ENCODE results near the gene FBXL17. TPM values are rescaled to one million over a fixed set of nuclear protein-coding genes. Genes with fewer than 3 reads are reported as not detected.
"Not testable (repeated sequence)": the region's sequence is repeated elsewhere in the genome, so short reads cannot be mapped to it uniquely, and the experiment has no call there.

FBXL17 gene
- total RNA-seq: 5.2 and 5.6 TPM in 2 replicates

GRCh38 chr5:108381954-108382783 lies at the start of gene FBXL17:
FBXL17 (minus strand) TSS chr5:108382098.
- peak; percentile 87 for DNase-seq (ENCODE audit: low read depth in 2 of 2)

GRCh38 chr5:108430931-108431608 lies 49.2 kb upstream of the FBXL17 start:
- no peak for DNase-seq (ENCODE audit: low read depth in 2 of 2)

GRCh38 chr5:108421713-108422112 lies 39.8 kb upstream of the FBXL17 start:
- DNase-seq (ENCODE audit: low read depth in 2 of 2): no peak

- DNase-seq (ENCODE audit: low read depth in 2 of 2): no peak
These were observed 38.9 kb upstream of the FBXL17 start for GRCh38 chr5:108420755-108421154.

- DNase-seq (ENCODE audit: low read depth in 2 of 2): no peak
These were observed 38.3 kb upstream of the FBXL17 start for GRCh38 chr5:108420158-108420557.

GRCh38 chr5:108418197-108418596 lies 36.3 kb upstream of the FBXL17 start:
- DNase-seq (ENCODE audit: low read depth in 2 of 2): no peak

- DNase-seq (ENCODE audit: low read depth in 2 of 2): no peak
These were observed 35.3 kb upstream of the FBXL17 start for GRCh38 chr5:108417166-108417670.

- no peak for DNase-seq (ENCODE audit: low read depth in 2 of 2)
These were observed 33.8 kb upstream of the FBXL17 start for GRCh38 chr5:108415726-108416125.

- DNase-seq (ENCODE audit: low read depth in 2 of 2): no peak
These were observed 27.9 kb upstream of the FBXL17 start for GRCh38 chr5:108409786-108410185.

- DNase-seq (ENCODE audit: low read depth in 2 of 2): not testable (repeated sequence)
These were observed 23.3 kb upstream of the FBXL17 start for GRCh38 chr5:108405201-108405600.

GRCh38 chr5:108398964-108399363 lies 17.1 kb upstream of the FBXL17 start:
- no peak for DNase-seq (ENCODE audit: low read depth in 2 of 2)

- not testable (repeated sequence) for DNase-seq (ENCODE audit: low read depth in 2 of 2)
These were observed 14.9 kb upstream of the FBXL17 start for GRCh38 chr5:108396837-108397236.

- no peak for DNase-seq (ENCODE audit: low read depth in 2 of 2)
These were observed 5.9 kb upstream of the FBXL17 start for GRCh38 chr5:108387758-108388157.

GRCh38 chr5:108386345-108387061 lies 4.6 kb upstream of the FBXL17 start:
- DNase-seq (ENCODE audit: low read depth in 2 of 2): no peak

GRCh38 chr5:108384741-108385140 lies 2.8 kb upstream of the FBXL17 start:
- no peak for DNase-seq (ENCODE audit: low read depth in 2 of 2)

- peak in 1 of 2 donors; percentile 7 for DNase-seq (ENCODE audit: low read depth in 2 of 2)
These were observed 959 bp upstream of the FBXL17 start for GRCh38 chr5:108382784-108383330.

- DNase-seq (ENCODE audit: low read depth in 2 of 2): peak; percentile 68 to 76
These were observed 446 bp downstream of the FBXL17 start for GRCh38 chr5:108381350-108381953.

GRCh38 chr5:108380531-108381349 lies 1.2 kb downstream of the FBXL17 start:
- peak; percentile 30 to 32 for DNase-seq (ENCODE audit: low read depth in 2 of 2)

- DNase-seq (ENCODE audit: low read depth in 2 of 2): peak in 1 of 2 donors; percentile 37
These were observed 2.0 kb downstream of the FBXL17 start for GRCh38 chr5:108379722-108380530.
